HepG2 (cell line): ENCODE results near the gene RPS17.

ENCODE experiments used
- ATF1 ChIP-seq: IDR thresholded peaks from 2 replicates; pipeline ENCODE4 v1.6.1; 2016; ENCODE audit warnings: mild to moderate bottlenecking, control low read depth
- CEBPG ChIP-seq: IDR thresholded peaks from 2 replicates; pipeline ENCODE4 v1.6.1; 2016
- EZH2 ChIP-seq: conservative IDR thresholded peaks from 2 replicates; pipeline ENCODE4 v1.6.1; 2012; ENCODE audit warnings: mild to moderate bottlenecking, low read depth, low read length, moderate library complexity
- FOSL2 ChIP-seq: sonication (generic); formaldehyde crosslinking; IDR thresholded peaks from 2 replicates; pipeline ENCODE4 v1.4.0; 2020; ENCODE audit warnings: missing genetic modification reagents
- GTF2F1 ChIP-seq: fragments of 150-350 bp; IDR thresholded peaks from 2 replicates; pipeline ENCODE4 v1.6.1; 2014; ENCODE audit warnings: low read length
- HNF4A ChIP-seq: sonication (generic); formaldehyde crosslinking; IDR thresholded peaks from 2 replicates; pipeline ENCODE4 v1.4.0; 2020; ENCODE audit warnings: missing genetic modification reagents
- POLR2A ChIP-seq, 2 experiments: IDR thresholded peaks; 2 replicates each; pipeline ENCODE4 v1.6.1; 2011; ENCODE audit warnings: low read depth in 2 of 2, low read length in 2 of 2, mild to moderate bottlenecking in 1 of 2, moderate library complexity in 1 of 2; ENCODE audit not compliant: insufficient read depth in 1 of 2
- YEATS4 ChIP-seq: sonication (generic); formaldehyde crosslinking; IDR thresholded peaks from 2 replicates; pipeline ENCODE4 v1.4.0; 2020; ENCODE audit warnings: missing genetic modification reagents, borderline replicate concordance
- ZFX ChIP-seq: sonication (generic); formaldehyde crosslinking; IDR thresholded peaks from 2 replicates; pipeline ENCODE4 v1.4.0; 2020; ENCODE audit warnings: mild to moderate bottlenecking, low read depth, missing genetic modification reagents, moderate library complexity
- ZNF407 ChIP-seq: sonication (generic); formaldehyde crosslinking; IDR thresholded peaks from one replicate; pipeline ENCODE4 v1.5.1; 2020; ENCODE audit warnings: mild to moderate bottlenecking, missing genetic modification reagents; ENCODE audit errors: not compliant biosample characterization
- ZNF878 ChIP-seq: sonication (generic); formaldehyde crosslinking; IDR thresholded peaks from 2 replicates; pipeline ENCODE4 v1.8.1; 2023; ENCODE audit warnings: mild to moderate bottlenecking, missing genetic modification reagents, moderate library complexity
- TF ChIP-seq, protein P1 (sequence below): sonication (generic); formaldehyde crosslinking; IDR thresholded peaks from 2 replicates; pipeline ENCODE4 v1.4.0; 2020; ENCODE audit warnings: missing genetic modification reagents, mild to moderate bottlenecking, borderline replicate concordance
- TF ChIP-seq, protein P2 (sequence below): sonication (generic); formaldehyde crosslinking; IDR thresholded peaks from 2 replicates; pipeline ENCODE4 v1.5.0; 2020; ENCODE audit warnings: mild to moderate bottlenecking, missing genetic modification reagents, moderate library complexity

DNA sequence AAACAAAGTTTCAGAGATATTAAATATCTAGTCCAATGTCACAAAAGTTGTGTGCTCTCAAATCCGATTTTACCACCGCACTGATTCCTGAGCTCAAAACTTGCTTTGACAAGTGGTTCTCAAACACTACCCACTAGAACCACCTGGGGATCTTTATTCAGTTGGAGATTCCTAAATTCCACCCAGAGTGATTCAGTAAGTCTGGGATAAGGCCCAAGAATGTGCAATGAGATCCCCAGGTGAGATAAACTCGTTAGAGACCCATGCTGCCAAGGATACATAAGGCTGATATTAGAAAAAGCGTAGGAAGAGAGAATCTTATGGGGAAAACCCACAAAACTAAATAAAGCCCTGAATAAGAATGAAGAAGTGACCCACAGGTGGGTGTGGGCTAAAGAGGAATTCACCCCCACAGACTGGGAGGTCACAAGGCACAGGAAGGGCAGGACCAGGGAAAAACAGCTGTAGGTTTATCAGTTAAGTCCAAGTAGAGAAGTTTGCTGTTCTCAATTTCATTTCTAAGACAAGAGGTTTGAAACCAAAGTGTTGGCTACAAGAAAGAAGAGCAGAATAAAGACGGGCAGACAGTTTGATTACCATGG is 11.5 kb upstream of the RPS17 start:
- TF ChIP-seq, protein P1, sequence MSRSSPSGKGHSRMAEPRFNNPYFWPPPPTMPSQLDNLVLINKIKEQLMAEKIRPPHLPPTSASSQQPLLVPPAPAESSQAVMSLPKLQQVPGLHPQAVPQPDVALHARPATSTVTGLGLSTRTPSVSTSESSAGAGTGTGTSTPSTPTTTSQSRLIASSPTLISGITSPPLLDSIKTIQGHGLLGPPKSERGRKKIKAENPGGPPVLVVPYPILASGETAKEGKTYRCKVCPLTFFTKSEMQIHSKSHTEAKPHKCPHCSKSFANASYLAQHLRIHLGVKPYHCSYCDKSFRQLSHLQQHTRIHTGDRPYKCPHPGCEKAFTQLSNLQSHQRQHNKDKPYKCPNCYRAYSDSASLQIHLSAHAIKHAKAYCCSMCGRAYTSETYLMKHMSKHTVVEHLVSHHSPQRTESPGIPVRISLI (CRISPR knock-in tag) = no peak
- TF ChIP-seq POLR2A (IDR thresholded peaks at IDR 0.05; ENCODE audit: insufficient read depth in 1 of 2, low read depth in 2 of 2, low read length in 2 of 2) (no peak), ZNF407 (CRISPR knock-in tag) (no peak), ZNF878 (no peak), GTF2F1 (no peak), YEATS4 (CRISPR knock-in tag) (no peak), HNF4A (CRISPR knock-in tag) (no peak), CEBPG (no peak), ZFX (no peak), ATF1 (CRISPR knock-in tag) (no peak), FOSL2 (CRISPR knock-in tag) (no peak), EZH2 (no peak)
- TF ChIP-seq, protein P2, sequence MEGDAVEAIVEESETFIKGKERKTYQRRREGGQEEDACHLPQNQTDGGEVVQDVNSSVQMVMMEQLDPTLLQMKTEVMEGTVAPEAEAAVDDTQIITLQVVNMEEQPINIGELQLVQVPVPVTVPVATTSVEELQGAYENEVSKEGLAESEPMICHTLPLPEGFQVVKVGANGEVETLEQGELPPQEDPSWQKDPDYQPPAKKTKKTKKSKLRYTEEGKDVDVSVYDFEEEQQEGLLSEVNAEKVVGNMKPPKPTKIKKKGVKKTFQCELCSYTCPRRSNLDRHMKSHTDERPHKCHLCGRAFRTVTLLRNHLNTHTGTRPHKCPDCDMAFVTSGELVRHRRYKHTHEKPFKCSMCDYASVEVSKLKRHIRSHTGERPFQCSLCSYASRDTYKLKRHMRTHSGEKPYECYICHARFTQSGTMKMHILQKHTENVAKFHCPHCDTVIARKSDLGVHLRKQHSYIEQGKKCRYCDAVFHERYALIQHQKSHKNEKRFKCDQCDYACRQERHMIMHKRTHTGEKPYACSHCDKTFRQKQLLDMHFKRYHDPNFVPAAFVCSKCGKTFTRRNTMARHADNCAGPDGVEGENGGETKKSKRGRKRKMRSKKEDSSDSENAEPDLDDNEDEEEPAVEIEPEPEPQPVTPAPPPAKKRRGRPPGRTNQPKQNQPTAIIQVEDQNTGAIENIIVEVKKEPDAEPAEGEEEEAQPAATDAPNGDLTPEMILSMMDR (CRISPR knock-in tag) = no peak
